Measurements from ENCODE around the gene GLT1D1. TPM values are rescaled to one million over a fixed set of nuclear protein-coding genes. Genes with fewer than 3 reads are reported as not detected.

GLT1D1 gene
- total and polyA plus RNA-seq, 2 experiments from 2014 or later = 1.4 to 4.4 TPM

- H3K4me3 ChIP-seq = no peak overlapping the region
- no peak overlapping the region for H2AFZ ChIP-seq
- DNase-seq (ENCODE audit: low spot score) = no peak
- H3K79me2 ChIP-seq (replicated peaks; ENCODE audit: insufficient read depth) = no peaks in the 10 kb centered on the region
- H3K9me2 ChIP-seq (ENCODE audit: insufficient read depth) = no peaks in the 10 kb centered on the region
- Mint-ChIP-seq H3K4me1 (no peaks in the 10 kb centered on the region), H3K9me3 (peaks cover 77% of the 10 kb centered on the region), H3K4me3 (no peak overlapping the region), H3K36me3 (ENCODE audit: low read depth) (peaks cover 3% of the 10 kb centered on the region; the same call in 2 of the 3 replicates), H3K27me3 (ENCODE audit: insufficient read depth, low read depth, poor library complexity) (peaks cover 3% of the 10 kb centered on the region), H3K27ac (no peak overlapping the region)
- H3K27me3 ChIP-seq (ENCODE audit: insufficient read depth) = no peaks in the 10 kb centered on the region
- no peak overlapping the region for H3K4me2 ChIP-seq
- no peaks in the 10 kb centered on the region for H3F3A ChIP-seq (replicated peaks; ENCODE audit: low read depth)
- H3K36me3 ChIP-seq (ENCODE audit: insufficient read depth) = peaks cover 4% of the 10 kb centered on the region; the same call in 1 of the 2 replicates
- TF ChIP-seq POLR2AphosphoS5 (IDR thresholded peaks at IDR 0.05; ENCODE audit: low read depth) (no peak), STAT1 (IDR thresholded peaks at IDR 0.05; ENCODE audit: unreplicated experiment) (no peak), ZNF331 (CRISPR knock-in tag; IDR thresholded peaks at IDR 0.05; ENCODE audit: low read depth) (no peak), CREB1 (CRISPR knock-in tag; IDR thresholded peaks at IDR 0.05; ENCODE audit: low read depth) (no peak), JUNB (IDR thresholded peaks at IDR 0.05; ENCODE audit: unreplicated experiment) (no peak), ZNF114 (CRISPR knock-in tag; IDR thresholded peaks at IDR 0.05) (no peak), REST (IDR thresholded peaks at IDR 0.05; ENCODE audit: unreplicated experiment) (no peak), EZH2phosphoT487 (IDR thresholded peaks at IDR 0.05; ENCODE audit: unreplicated experiment) (no peak), ETS1 (IDR thresholded peaks at IDR 0.05) (no peak), NANOG (IDR thresholded peaks at IDR 0.05; ENCODE audit: borderline replicate concordance) (no peak), EZH2 (IDR thresholded peaks at IDR 0.05; ENCODE audit: low read depth, unreplicated experiment) (no peak)
- TF ChIP-seq, protein P1, sequence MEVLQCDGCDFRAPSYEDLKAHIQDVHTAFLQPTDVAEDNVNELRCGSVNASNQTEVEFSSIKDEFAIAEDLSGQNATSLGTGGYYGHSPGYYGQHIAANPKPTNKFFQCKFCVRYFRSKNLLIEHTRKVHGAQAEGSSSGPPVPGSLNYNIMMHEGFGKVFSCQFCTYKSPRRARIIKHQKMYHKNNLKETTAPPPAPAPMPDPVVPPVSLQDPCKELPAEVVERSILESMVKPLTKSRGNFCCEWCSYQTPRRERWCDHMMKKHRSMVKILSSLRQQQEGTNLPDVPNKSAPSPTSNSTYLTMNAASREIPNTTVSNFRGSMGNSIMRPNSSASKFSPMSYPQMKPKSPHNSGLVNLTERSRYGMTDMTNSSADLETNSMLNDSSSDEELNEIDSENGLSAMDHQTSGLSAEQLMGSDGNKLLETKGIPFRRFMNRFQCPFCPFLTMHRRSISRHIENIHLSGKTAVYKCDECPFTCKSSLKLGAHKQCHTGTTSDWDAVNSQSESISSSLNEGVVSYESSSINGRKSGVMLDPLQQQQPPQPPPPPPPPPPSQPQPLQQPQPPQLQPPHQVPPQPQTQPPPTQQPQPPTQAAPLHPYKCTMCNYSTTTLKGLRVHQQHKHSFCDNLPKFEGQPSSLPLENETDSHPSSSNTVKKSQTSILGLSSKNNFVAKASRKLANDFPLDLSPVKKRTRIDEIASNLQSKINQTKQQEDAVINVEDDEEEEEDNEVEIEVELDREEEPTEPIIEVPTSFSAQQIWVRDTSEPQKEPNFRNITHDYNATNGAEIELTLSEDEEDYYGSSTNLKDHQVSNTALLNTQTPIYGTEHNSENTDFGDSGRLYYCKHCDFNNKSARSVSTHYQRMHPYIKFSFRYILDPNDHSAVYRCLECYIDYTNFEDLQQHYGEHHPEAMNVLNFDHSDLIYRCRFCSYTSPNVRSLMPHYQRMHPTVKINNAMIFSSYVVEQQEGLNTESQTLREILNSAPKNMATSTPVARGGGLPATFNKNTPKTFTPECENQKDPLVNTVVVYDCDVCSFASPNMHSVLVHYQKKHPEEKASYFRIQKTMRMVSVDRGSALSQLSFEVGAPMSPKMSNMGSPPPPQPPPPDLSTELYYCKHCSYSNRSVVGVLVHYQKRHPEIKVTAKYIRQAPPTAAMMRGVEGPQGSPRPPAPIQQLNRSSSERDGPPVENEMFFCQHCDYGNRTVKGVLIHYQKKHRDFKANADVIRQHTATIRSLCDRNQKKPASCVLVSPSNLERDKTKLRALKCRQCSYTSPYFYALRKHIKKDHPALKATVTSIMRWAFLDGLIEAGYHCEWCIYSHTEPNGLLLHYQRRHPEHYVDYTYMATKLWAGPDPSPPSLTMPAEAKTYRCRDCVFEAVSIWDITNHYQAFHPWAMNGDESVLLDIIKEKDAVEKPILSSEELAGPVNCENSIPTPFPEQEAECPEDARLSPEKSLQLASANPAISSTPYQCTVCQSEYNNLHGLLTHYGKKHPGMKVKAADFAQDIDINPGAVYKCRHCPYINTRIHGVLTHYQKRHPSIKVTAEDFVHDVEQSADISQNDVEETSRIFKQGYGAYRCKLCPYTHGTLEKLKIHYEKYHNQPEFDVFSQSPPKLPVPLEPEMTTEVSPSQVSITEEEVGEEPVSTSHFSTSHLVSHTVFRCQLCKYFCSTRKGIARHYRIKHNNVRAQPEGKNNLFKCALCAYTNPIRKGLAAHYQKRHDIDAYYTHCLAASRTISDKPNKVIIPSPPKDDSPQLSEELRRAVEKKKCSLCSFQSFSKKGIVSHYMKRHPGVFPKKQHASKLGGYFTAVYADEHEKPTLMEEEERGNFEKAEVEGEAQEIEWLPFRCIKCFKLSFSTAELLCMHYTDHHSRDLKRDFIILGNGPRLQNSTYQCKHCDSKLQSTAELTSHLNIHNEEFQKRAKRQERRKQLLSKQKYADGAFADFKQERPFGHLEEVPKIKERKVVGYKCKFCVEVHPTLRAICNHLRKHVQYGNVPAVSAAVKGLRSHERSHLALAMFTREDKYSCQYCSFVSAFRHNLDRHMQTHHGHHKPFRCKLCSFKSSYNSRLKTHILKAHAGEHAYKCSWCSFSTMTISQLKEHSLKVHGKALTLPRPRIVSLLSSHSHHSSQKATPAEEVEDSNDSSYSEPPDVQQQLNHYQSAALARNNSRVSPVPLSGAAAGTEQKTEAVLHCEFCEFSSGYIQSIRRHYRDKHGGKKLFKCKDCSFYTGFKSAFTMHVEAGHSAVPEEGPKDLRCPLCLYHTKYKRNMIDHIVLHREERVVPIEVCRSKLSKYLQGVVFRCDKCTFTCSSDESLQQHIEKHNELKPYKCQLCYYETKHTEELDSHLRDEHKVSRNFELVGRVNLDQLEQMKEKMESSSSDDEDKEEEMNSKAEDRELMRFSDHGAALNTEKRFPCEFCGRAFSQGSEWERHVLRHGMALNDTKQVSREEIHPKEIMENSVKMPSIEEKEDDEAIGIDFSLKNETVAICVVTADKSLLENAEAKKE (CRISPR knock-in tag; IDR thresholded peaks at IDR 0.05) = no peak
- TF ChIP-seq, protein P2, sequence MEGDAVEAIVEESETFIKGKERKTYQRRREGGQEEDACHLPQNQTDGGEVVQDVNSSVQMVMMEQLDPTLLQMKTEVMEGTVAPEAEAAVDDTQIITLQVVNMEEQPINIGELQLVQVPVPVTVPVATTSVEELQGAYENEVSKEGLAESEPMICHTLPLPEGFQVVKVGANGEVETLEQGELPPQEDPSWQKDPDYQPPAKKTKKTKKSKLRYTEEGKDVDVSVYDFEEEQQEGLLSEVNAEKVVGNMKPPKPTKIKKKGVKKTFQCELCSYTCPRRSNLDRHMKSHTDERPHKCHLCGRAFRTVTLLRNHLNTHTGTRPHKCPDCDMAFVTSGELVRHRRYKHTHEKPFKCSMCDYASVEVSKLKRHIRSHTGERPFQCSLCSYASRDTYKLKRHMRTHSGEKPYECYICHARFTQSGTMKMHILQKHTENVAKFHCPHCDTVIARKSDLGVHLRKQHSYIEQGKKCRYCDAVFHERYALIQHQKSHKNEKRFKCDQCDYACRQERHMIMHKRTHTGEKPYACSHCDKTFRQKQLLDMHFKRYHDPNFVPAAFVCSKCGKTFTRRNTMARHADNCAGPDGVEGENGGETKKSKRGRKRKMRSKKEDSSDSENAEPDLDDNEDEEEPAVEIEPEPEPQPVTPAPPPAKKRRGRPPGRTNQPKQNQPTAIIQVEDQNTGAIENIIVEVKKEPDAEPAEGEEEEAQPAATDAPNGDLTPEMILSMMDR (conservative IDR thresholded peaks at IDR 0.05; ENCODE audit: low read depth in 2 of 2) = no peak
- H3K4me1 ChIP-seq (ENCODE audit: insufficient read depth) = no peaks in the 10 kb centered on the region
- H3K27ac ChIP-seq (ENCODE audit: low read depth) = no peak overlapping the region
- H4K20me1 ChIP-seq (replicated peaks; ENCODE audit: insufficient read depth) = 0 out of 2 replicates have a peak, but pooled peaks cover 4% of the 10 kb centered on the region
- no peak for ATAC-seq
These were observed 67.2 kb downstream of the GLT1D1 start for GRCh38 chr12:128920468-128920867.
